ENCODE measurements around the gene TMSB4X.

DNA sequence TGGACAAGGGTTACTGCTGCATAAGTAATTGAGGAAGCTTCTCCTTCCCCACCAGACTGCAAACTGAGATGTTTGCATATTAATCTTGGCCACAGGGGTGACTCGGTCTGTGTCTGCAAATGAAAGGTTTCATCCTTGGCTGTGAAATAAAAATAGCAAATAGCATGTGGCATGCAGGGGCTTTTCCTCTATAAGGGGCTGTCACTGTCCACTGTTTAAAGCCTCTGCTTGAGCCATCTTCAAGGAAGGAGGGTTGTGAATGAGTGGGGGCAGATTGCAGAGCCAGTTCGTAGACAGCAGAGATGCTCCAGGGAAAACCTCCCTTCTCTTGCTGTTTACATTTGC, 33.3 kb downstream of the TMSB4X start:
- TF ChIP-seq, protein P1, sequence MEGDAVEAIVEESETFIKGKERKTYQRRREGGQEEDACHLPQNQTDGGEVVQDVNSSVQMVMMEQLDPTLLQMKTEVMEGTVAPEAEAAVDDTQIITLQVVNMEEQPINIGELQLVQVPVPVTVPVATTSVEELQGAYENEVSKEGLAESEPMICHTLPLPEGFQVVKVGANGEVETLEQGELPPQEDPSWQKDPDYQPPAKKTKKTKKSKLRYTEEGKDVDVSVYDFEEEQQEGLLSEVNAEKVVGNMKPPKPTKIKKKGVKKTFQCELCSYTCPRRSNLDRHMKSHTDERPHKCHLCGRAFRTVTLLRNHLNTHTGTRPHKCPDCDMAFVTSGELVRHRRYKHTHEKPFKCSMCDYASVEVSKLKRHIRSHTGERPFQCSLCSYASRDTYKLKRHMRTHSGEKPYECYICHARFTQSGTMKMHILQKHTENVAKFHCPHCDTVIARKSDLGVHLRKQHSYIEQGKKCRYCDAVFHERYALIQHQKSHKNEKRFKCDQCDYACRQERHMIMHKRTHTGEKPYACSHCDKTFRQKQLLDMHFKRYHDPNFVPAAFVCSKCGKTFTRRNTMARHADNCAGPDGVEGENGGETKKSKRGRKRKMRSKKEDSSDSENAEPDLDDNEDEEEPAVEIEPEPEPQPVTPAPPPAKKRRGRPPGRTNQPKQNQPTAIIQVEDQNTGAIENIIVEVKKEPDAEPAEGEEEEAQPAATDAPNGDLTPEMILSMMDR (conservative IDR thresholded peaks at IDR 0.05; ENCODE audit: low read depth, low read length), result no peak
- no peak for TF ChIP-seq POLR2A (IDR thresholded peaks at IDR 0.05; ENCODE audit: low read depth, low read length)
- TF ChIP-seq RAD21 (IDR thresholded peaks at IDR 0.05; ENCODE audit: low read length), result no peak
- no peak for TF ChIP-seq RFX5 (IDR thresholded peaks at IDR 0.05; ENCODE audit: low read depth, low read length)
- no peak for TF ChIP-seq CHD1 (IDR thresholded peaks at IDR 0.05; ENCODE audit: low read depth, low read length)
- TF ChIP-seq SMC3 (IDR thresholded peaks at IDR 0.05; ENCODE audit: low read depth, low read length), result no peak
- TF ChIP-seq MXI1 (IDR thresholded peaks at IDR 0.05; ENCODE audit: borderline replicate concordance, low read depth, low read length), result no peak
- no peak for TF ChIP-seq MAZ (IDR thresholded peaks at IDR 0.05; ENCODE audit: borderline replicate concordance, low read depth, low read length)
- TF ChIP-seq, protein P2, sequence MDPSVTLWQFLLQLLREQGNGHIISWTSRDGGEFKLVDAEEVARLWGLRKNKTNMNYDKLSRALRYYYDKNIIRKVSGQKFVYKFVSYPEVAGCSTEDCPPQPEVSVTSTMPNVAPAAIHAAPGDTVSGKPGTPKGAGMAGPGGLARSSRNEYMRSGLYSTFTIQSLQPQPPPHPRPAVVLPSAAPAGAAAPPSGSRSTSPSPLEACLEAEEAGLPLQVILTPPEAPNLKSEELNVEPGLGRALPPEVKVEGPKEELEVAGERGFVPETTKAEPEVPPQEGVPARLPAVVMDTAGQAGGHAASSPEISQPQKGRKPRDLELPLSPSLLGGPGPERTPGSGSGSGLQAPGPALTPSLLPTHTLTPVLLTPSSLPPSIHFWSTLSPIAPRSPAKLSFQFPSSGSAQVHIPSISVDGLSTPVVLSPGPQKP (IDR thresholded peaks at IDR 0.05; ENCODE audit: borderline replicate concordance, low read depth, low read length), result no peak
- no peak for TF ChIP-seq MAFK (IDR thresholded peaks at IDR 0.05; ENCODE audit: low read depth, low read length)
